Measurements from ENCODE around the gene MFAP3L. TPM values are rescaled to one million over a fixed set of nuclear protein-coding genes. Genes with fewer than 3 reads are reported as not detected.
"Not testable (repeated sequence)": the region's sequence is repeated elsewhere in the genome, so short reads cannot be mapped to it uniquely, and the experiment has no call there.

The MFAP3L gene
- polyA plus RNA-seq = 0.34 TPM

GRCh38 chr4:170026253-170027021 is at the start of gene MFAP3L:
Gene MFAP3L (minus strand): TSS chr4:170026395. CDS start chr4:170005877, 20,518 bp downstream.
- Mint-ChIP-seq H3K27me3 (peaks cover 25% of the 10 kb centered on the region), H3K27ac (peak within 1 kb of the TSS; percentile 51 to 93 (median 89)), H3K36me3 (no peaks in the 10 kb centered on the region), H3K9me3 (no peaks in the 10 kb centered on the region), H3K4me1 (peaks cover 2 to 7% (median 5%) of the 10 kb centered on the region in 3 donors), H3K4me3 (peak within 1 kb of the TSS; percentile 90 to 97 (median 96))

GRCh38 chr4:170071196-170071595 is 45.0 kb upstream of the MFAP3L start:
- no peaks in the 10 kb centered on the region for H3K36me3 Mint-ChIP-seq
- H3K27me3 Mint-ChIP-seq = peaks cover 7% of the 10 kb centered on the region
- no peak overlapping the region for H3K27ac Mint-ChIP-seq
- no peaks in the 10 kb centered on the region for H3K9me3 Mint-ChIP-seq
- no peak overlapping the region for H3K4me3 Mint-ChIP-seq
- H3K4me1 Mint-ChIP-seq = no peaks in the 10 kb centered on the region

- Mint-ChIP-seq H3K9me3 (no peaks in the 10 kb centered on the region), H3K4me1 (no peaks in the 10 kb centered on the region), H3K27ac (no peak overlapping the region), H3K27me3 (peaks cover 7% of the 10 kb centered on the region), H3K36me3 (no peaks in the 10 kb centered on the region), H3K4me3 (no peak overlapping the region)
Measured at GRCh38 chr4:170068438-170069128, 42.4 kb upstream of the MFAP3L start.

- Mint-ChIP-seq H3K36me3 (no peaks in the 10 kb centered on the region), H3K9me3 (no peaks in the 10 kb centered on the region), H3K4me3 (no peak overlapping the region), H3K27ac (no peak overlapping the region), H3K27me3 (peaks cover 4% of the 10 kb centered on the region), H3K4me1 (no peaks in the 10 kb centered on the region)
Measured at GRCh38 chr4:170059421-170059820, 33.2 kb upstream of the MFAP3L start.

- peaks cover 1% of the 10 kb centered on the region for H3K36me3 Mint-ChIP-seq
- no peaks in the 10 kb centered on the region for H3K4me1 Mint-ChIP-seq
- H3K4me3 Mint-ChIP-seq = no peak overlapping the region
- H3K27me3 Mint-ChIP-seq = peaks cover 4% of the 10 kb centered on the region
- no peaks in the 10 kb centered on the region for H3K9me3 Mint-ChIP-seq
- H3K27ac Mint-ChIP-seq = no peak overlapping the region
Measured at GRCh38 chr4:170058826-170059225, 32.6 kb upstream of the MFAP3L start.

DNA sequence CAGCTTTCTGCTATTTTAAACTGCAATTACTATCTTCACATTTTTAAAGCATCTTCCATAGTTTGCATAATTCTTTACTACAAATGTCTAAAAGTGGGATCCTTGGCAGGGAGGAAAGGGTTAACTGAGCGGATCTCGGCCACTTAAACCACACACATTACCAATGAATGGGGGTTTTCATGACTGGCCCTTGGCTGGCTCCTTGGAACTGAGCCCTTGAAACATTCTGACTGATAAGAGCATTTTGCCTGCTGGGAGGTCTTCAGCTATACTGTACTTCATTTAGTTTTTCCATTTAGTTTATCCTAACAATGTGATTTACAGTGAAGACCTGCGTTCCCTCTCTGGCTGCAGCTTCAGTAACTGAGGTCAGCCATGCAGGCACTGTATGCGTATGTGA is 31.7 kb upstream of the MFAP3L start:
- Mint-ChIP-seq H3K9me3 (no peaks in the 10 kb centered on the region), H3K36me3 (peaks cover 4% of the 10 kb centered on the region)

DNA sequence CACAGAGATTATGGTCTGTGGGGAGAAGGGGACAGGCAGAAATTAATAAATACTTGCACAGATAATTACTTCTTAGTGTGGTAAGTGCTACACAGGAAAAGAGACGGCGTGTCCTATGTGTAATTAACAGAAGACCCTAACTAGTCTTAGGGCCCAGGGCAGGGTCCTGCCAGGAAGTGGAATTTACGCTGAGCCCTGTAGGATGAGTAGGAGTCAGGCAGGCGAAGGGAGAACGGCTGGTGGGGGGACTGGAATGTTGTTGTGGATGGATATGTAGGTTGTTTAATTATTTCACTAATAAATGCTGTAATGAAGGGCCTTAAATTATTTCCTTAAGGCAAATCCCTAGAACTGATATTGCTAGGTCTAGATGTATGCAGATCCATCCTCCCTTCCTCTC is 26.7 kb upstream of the MFAP3L start:
- Mint-ChIP-seq H3K36me3 (peaks cover 4% of the 10 kb centered on the region), H3K27ac (no peak overlapping the region), H3K4me3 (no peak overlapping the region), H3K27me3 (peaks cover 7% of the 10 kb centered on the region), H3K9me3 (no peaks in the 10 kb centered on the region), H3K4me1 (no peaks in the 10 kb centered on the region)

More for the DNA sequence above, 31.7 kb upstream of the MFAP3L start:
- Mint-ChIP-seq H3K27me3 (peaks cover 4% of the 10 kb centered on the region), H3K27ac (no peak overlapping the region), H3K4me3 (no peak overlapping the region), H3K4me1 (no peaks in the 10 kb centered on the region)

DNA sequence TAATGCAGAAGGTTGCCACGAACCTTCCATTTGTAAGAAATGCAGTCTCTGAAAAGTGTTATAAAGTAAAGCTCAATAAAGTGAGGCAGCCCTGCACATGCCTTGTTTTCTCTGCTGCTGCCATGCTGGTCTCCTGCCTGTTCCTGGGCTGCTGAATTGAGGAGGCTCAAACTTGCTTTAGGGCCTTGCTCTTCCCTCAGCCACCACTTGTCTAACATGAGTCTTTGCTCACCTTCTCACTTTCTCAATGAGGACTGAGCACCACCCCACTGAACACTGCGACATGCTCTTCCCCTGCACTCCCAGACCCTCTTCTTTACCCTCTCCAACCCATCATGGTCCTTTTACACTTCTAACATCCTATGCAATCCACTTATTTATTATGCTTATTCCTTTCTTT is 25.2 kb upstream of the MFAP3L start:
- Mint-ChIP-seq H3K9me3 (no peaks in the 10 kb centered on the region), H3K27me3 (peaks cover 9% of the 10 kb centered on the region), H3K4me3 (no peak overlapping the region), H3K27ac (no peak overlapping the region), H3K36me3 (peaks cover 4% of the 10 kb centered on the region), H3K4me1 (no peaks in the 10 kb centered on the region)

GRCh38 chr4:170049766-170050165 is 23.6 kb upstream of the MFAP3L start:
- no peak overlapping the region for H3K27ac Mint-ChIP-seq
- H3K27me3 Mint-ChIP-seq = peaks cover 7% of the 10 kb centered on the region
- peaks cover 4% of the 10 kb centered on the region for H3K36me3 Mint-ChIP-seq
- H3K9me3 Mint-ChIP-seq = no peaks in the 10 kb centered on the region
- H3K4me3 Mint-ChIP-seq = no peak overlapping the region
- no peaks in the 10 kb centered on the region for H3K4me1 Mint-ChIP-seq

GRCh38 chr4:170047771-170048354 is 21.7 kb upstream of the MFAP3L start:
- H3K4me1 Mint-ChIP-seq = no peaks in the 10 kb centered on the region
- H3K27ac Mint-ChIP-seq = no peak overlapping the region
- H3K27me3 Mint-ChIP-seq = peaks cover 8% of the 10 kb centered on the region
- H3K9me3 Mint-ChIP-seq = no peaks in the 10 kb centered on the region
- H3K36me3 Mint-ChIP-seq = no peaks in the 10 kb centered on the region
- no peak overlapping the region for H3K4me3 Mint-ChIP-seq

DNA sequence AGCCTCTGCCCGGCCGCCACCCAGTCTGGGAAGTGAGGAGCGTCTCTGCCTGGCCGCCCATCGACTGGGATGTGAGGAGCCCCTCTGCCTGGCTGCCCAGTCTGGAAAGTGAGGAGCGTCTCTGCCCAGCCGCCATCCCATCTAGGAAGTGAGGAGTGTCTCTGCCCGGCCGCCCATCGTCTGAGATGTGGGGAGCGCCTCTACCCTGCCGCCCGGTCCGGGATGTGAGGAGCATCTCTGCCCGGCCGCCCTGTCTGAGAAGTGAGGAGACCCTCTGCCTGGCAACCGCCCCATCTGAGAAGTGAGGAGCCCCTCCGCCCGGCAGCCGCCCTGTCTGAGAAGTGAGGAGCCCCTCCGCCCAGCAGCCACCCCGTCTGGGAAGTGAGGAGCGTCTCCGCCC is 20.0 kb upstream of the MFAP3L start:
- not testable (repeated sequence) for H3K27me3 Mint-ChIP-seq, H3K4me1 Mint-ChIP-seq, H3K9me3 Mint-ChIP-seq, H3K36me3 Mint-ChIP-seq, H3K4me3 Mint-ChIP-seq, H3K27ac Mint-ChIP-seq

DNA sequence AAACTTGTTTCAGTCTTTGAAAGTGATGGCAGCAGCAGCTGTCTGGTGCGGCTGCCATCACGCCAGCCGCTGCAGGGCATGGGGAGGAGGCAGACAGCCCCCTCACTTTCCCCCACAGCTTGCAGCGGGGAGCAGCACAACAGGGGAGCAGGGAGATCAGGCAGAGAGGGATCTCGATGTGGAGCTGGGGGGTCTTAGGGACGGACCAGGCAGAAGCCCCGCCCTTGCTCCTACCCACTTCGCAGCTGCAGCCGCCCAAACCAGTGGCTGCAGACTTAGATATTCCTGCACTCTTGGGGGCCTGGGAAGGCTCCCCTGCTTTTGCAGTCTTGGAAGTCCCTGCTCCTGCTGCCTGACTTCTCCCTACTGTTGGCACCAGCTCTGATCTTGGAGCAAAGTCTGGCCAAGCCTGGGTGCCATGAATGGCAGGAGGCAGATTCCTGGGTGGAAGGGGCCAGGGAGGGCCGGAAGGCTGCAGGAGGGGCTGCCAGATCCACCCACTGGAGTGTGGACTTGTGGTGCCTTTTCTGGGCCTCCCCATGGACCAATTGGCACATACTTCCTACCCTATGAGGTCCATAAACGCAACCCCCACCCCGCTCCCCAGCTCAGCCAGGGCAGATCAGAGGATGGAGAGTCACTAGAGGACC is 14.0 kb upstream of the MFAP3L start:
- Mint-ChIP-seq H3K27ac (no peak overlapping the region), H3K27me3 (peaks cover 2% of the 10 kb centered on the region)

DNA sequence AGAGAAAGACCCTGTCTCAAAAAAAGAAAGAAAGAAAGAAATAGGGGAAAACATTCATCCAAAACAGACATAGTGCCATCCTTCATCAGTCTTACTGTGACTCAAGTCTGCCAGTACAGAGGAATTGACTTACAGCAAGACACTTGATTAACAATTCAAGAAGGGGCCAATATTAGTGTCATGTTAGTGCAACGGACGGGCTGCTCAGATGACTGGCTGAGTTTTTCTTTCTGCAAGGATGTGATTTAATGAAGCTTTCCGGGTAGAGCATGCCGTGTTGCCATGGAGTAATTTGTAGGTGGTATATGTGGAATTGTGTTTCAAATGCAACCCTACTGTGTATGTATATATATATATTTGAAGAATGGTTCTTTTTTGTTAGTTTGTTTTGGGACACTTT is 12.6 kb upstream of the MFAP3L start:
- H3K4me1 Mint-ChIP-seq = no peaks in the 10 kb centered on the region
- no peaks in the 10 kb centered on the region for H3K9me3 Mint-ChIP-seq
- no peak overlapping the region for H3K27ac Mint-ChIP-seq
- no peak overlapping the region for H3K4me3 Mint-ChIP-seq
- H3K27me3 Mint-ChIP-seq = peaks cover 2% of the 10 kb centered on the region
- no peaks in the 10 kb centered on the region for H3K36me3 Mint-ChIP-seq

More for the DNA sequence above, 14.0 kb upstream of the MFAP3L start:
- Mint-ChIP-seq H3K36me3 (no peaks in the 10 kb centered on the region), H3K4me1 (no peaks in the 10 kb centered on the region), H3K9me3 (no peaks in the 10 kb centered on the region), H3K4me3 (no peak overlapping the region)

- Mint-ChIP-seq H3K4me1 (no peaks in the 10 kb centered on the region), H3K27ac (no peak overlapping the region), H3K27me3 (peaks cover 2% of the 10 kb centered on the region), H3K36me3 (no peaks in the 10 kb centered on the region), H3K9me3 (no peaks in the 10 kb centered on the region), H3K4me3 (no peak overlapping the region)
Measured at GRCh38 chr4:170038232-170038631, 12.0 kb upstream of the MFAP3L start.

DNA sequence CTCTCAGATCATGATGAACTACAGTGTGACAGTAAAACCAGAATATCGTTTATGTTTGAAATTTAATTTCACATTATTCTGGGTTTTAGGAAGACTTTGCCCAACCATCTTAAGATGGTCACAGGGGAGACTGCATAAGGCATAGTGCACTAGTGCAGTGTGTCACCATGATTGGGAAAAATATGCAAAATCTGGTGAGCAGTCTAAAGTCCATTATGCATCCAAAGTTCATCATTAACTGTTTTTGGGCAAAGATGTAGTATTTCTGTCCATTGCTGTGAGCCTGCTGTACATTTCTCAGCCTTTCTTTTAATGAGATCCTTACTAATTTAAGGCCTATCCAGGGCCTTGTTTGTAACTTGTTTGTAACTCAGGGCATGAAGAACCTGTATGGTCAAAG is 11.3 kb upstream of the MFAP3L start:
- no peaks in the 10 kb centered on the region for H3K27me3 Mint-ChIP-seq
- H3K9me3 Mint-ChIP-seq = no peaks in the 10 kb centered on the region
- H3K36me3 Mint-ChIP-seq = no peaks in the 10 kb centered on the region
- H3K4me1 Mint-ChIP-seq = no peaks in the 10 kb centered on the region
- H3K27ac Mint-ChIP-seq = no peak overlapping the region
- H3K4me3 Mint-ChIP-seq = no peak overlapping the region
